Immature natural killer cell (primary cell): ENCODE results near the gene PHF24. TPM values are rescaled to one million over a fixed set of nuclear protein-coding genes. Genes with fewer than 3 reads are reported as not detected.

Experiments
- DNase-seq, 3 donors: peaks; one replicate each; pipeline ENCODE4 v3.0.0; 2022; ENCODE audit warnings: mixed read lengths in 1 of 3
- H3K27ac Mint-ChIP-seq, 6 donors: one replicate each; pipeline ENCODE4 v1.8.0; 2020; ENCODE audit warnings: mixed read lengths in 6 of 6, mild to moderate bottlenecking in 5 of 6, inconsistent platforms in 4 of 6, moderate library complexity in 3 of 6
- H3K27me3 Mint-ChIP-seq, 3 donors: one replicate each; pipeline ENCODE4 v1.8.0; 2020 to 2021; ENCODE audit warnings: low read depth in 3 of 3, mild to moderate bottlenecking in 3 of 3, mixed read lengths in 3 of 3, moderate library complexity in 3 of 3, inconsistent platforms in 1 of 3
- H3K36me3 Mint-ChIP-seq, 3 donors: one replicate each; pipeline ENCODE4 v1.8.0; 2020; ENCODE audit warnings: mixed read lengths in 3 of 3, inconsistent platforms in 2 of 3, mild to moderate bottlenecking in 2 of 3
- H3K4me1 Mint-ChIP-seq, 2 donors: one replicate each; pipeline ENCODE4 v1.8.0; 2020; ENCODE audit warnings: inconsistent platforms in 2 of 2, mild to moderate bottlenecking in 2 of 2, mixed read lengths in 2 of 2, moderate library complexity in 1 of 2
- H3K4me3 Mint-ChIP-seq, 5 donors: one replicate each; pipeline ENCODE4 v1.8.0; 2020; ENCODE audit warnings: mild to moderate bottlenecking in 5 of 5, mixed read lengths in 5 of 5, inconsistent platforms in 3 of 5, moderate library complexity in 3 of 5
- H3K9me3 Mint-ChIP-seq, 6 donors: one replicate each; pipeline ENCODE4 v1.8.0; 2020; ENCODE audit warnings: mild to moderate bottlenecking in 6 of 6, mixed read lengths in 6 of 6, inconsistent platforms in 4 of 6, moderate library complexity in 3 of 6
- polyA plus RNA-seq, 3 donors: library from polyadenylated mRNA; unstranded; fragments of 300-500 nt; fragmentation: Illumina TruSeq; gene quantifications; one replicate each; pipeline ENCODE4 v1.2.3, GENCODE V29; 2021

PHF24 gene
- polyA plus RNA-seq, 3 donors from 2014 or later = not detected

DNA sequence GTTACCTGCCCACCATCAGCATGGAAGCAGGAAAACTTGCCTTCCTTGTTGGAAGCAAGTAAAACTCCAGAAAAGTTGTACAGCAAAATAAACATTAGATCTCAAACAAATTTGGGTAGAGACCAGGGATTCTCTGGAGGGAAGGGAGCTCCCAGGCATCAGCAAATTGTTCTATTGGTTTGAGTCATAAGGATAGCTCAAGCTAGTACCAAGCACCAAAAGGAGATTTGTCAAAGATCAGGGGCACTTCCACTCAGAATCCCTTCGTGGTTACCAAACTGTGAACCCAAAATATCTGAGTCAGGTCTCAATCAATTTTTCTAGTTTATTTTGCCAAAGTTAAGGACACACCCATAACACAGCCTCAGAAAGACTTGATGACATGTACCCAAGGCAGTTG, 69.3 kb downstream of the PHF24 start:
- Mint-ChIP-seq H3K4me3 (no peak overlapping the region), H3K36me3 (peaks cover 13 to 17% (median 16%) of the 10 kb centered on the region in 3 donors), H3K27me3 (peaks cover 0 to 2% (median 2%) of the 10 kb centered on the region in 3 donors), H3K4me1 (no peaks in the 10 kb centered on the region), H3K27ac (no peak overlapping the region), H3K9me3 (no peaks in the 10 kb centered on the region)
- no peak for DNase-seq

DNA sequence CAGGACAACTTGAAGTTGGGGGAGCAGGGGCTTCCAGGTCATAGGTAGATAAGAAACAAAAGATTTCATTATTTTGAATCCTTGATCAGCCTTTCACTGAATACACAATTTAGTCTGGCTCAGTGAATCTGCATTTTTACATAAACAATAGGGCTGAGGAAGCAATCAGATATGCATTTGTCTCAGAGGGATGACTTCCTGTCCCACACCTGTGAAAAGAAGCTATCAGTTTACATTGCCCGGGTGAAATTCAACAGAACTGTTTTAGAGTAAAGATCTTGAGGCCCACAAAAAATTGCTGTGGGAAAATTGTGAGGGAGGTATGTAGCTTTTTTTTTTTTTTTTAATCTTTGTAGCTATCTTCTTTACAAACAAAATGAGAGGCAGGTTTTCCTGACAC, 69.8 kb downstream of the PHF24 start:
- Mint-ChIP-seq H3K36me3 (peaks cover 12 to 16% (median 13%) of the 10 kb centered on the region in 3 donors), H3K27ac (no peak overlapping the region), H3K4me1 (no peaks in the 10 kb centered on the region), H3K9me3 (no peaks in the 10 kb centered on the region), H3K4me3 (no peak overlapping the region), H3K27me3 (peaks cover 0 to 4% (median 2%) of the 10 kb centered on the region in 3 donors)
- DNase-seq = no peak

DNA sequence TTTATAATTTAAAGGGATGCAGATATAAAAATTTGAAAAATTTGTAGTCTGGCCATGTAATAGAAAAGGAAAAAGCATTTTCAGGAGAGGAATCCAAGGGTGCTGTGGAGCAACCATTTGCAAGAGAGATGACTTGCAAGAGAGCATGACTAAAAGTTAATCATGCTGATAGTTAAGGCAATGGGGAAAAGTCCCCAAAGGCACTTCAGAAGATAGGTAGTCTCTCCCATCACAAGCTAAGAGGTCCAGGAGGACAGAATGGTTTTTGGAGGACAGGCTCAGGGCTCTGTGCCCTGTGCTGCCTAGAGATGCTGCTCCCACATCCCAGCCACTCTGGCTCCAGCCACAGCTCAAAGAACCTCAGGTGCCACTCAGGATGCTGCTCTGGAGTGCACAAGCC, 70.3 kb downstream of the PHF24 start:
- no peak overlapping the region for H3K4me3 Mint-ChIP-seq
- no peaks in the 10 kb centered on the region for H3K9me3 Mint-ChIP-seq
- H3K4me1 Mint-ChIP-seq = no peaks in the 10 kb centered on the region
- no peak for DNase-seq
- peaks cover 0 to 4% (median 2%) of the 10 kb centered on the region in 3 donors for H3K27me3 Mint-ChIP-seq
- peaks cover 12 to 15% (median 12%) of the 10 kb centered on the region in 3 donors for H3K36me3 Mint-ChIP-seq
- H3K27ac Mint-ChIP-seq = no peak overlapping the region

DNA sequence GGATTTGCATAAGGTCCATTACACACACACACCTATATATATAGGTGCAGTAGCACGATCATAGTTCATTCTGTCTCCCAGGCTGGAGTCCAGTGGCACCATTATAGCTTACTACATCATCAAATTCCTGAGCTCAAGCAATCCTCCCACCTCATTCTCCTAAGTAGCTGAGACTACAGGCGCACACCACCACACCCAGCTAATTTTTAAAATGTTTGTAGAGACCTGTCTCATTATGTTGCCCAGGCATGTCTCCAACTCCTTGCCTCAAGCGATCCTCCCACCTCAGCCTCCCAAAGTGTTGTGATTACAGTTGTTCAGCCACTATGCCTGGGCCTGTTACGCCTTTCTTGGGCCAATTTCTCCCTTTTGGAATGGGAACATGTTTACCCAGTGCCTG, 71.2 kb downstream of the PHF24 start:
- Mint-ChIP-seq H3K27me3 (peaks cover 0 to 2% (median 2%) of the 10 kb centered on the region in 3 donors), H3K4me3 (no peak overlapping the region), H3K36me3 (peaks cover 6 to 7% (median 6%) of the 10 kb centered on the region in 3 donors), H3K9me3 (no peaks in the 10 kb centered on the region), H3K27ac (no peak overlapping the region), H3K4me1 (no peaks in the 10 kb centered on the region)
- DNase-seq = no peak

DNA sequence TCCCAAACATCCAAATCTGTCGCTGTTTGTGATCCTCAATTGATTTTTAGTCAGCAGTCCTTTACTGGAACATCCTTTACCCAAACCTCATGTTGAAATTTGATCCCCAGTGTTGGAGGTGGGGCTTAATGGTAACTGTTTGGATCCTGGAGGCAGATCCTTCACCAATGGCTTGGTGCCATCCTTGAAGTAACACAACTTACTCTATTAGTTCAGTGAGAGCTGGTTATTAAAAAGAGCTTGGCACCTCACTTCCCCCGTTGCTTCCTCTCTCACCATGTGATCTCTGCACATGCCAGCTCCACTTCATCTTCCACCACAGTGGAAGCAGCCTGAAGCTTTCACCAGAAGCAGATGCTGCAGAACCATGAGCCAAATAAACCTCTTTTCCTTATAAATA, 71.8 kb downstream of the PHF24 start:
- Mint-ChIP-seq H3K4me3 (no peak overlapping the region), H3K27me3 (peaks cover 0 to 2% (median 2%) of the 10 kb centered on the region in 3 donors), H3K9me3 (no peaks in the 10 kb centered on the region), H3K36me3 (peaks cover 0 to 7% (median 6%) of the 10 kb centered on the region in 3 donors), H3K4me1 (no peaks in the 10 kb centered on the region), H3K27ac (no peak overlapping the region)
- DNase-seq = no peak

Other genes with a start within 250 kb of the PHF24 start
- not detected for gene CCL21, start 248.1 kb upstream of the PHF24 start, polyA plus RNA-seq
- gene DNAJB5, start 31.5 kb downstream of the PHF24 start, polyA plus RNA-seq = 1 to 10 TPM; 1.0 to 1.7 (median 1.4) TPM
- 100 to 1,000 TPM; 173 to 252 (median 248) TPM for gene VCP, start 114.3 kb downstream of the PHF24 start, polyA plus RNA-seq
- gene FANCG, start 121.7 kb downstream of the PHF24 start, polyA plus RNA-seq = 10 to 100 TPM in 2 of 3 donors, 1 to 10 TPM in 1; 9.5 to 15.0 (median 10.6) TPM
- gene PIGO, start 138.3 kb downstream of the PHF24 start, polyA plus RNA-seq = 10 to 100 TPM; 23.6 to 38.9 (median 27.8) TPM
- 100 to 1,000 TPM in 2 of 3 donors, 10 to 100 TPM in 1; 79.7 to 155 (median 116) TPM for gene STOML2, start 144.8 kb downstream of the PHF24 start, polyA plus RNA-seq
- 10 to 100 TPM in 1 of 3 donors, 1 to 10 TPM in 2; 3.3 to 15.6 (median 5.3) TPM for gene ATOSB, start 157.6 kb downstream of the PHF24 start, polyA plus RNA-seq
- under 1 TPM in 1 of 3 donors, not detected in 2; 0.07 TPM for gene UNC13B, start 203.7 kb downstream of the PHF24 start, polyA plus RNA-seq